Trophoblast cell (in vitro differentiated cells and primary cell): ENCODE measurements around the gene NRG2.

Experiments
- DNase-seq, 2 donors: peaks; one replicate each; pipeline ENCODE4 v3.0.0-alpha.2; 2016
- H2AFZ ChIP-seq: 2 replicates; pipeline ENCODE4 v1.6.1; 2013; ENCODE audit warnings: low read length, moderate library complexity, mild to moderate bottlenecking; ENCODE audit not compliant: insufficient read depth, poor library complexity
- H2AK5ac ChIP-seq: 2 replicates; pipeline ENCODE4 v1.6.1; 2013; ENCODE audit warnings: mild to moderate bottlenecking, low read length
- H2BK120ac ChIP-seq: 2 replicates; pipeline ENCODE4 v1.6.1; 2013; ENCODE audit warnings: low read length, mild to moderate bottlenecking, moderate library complexity; ENCODE audit not compliant: insufficient read depth, poor library complexity
- H2BK12ac ChIP-seq: 2 replicates; pipeline ENCODE4 v1.6.1; 2013; ENCODE audit warnings: mild to moderate bottlenecking, low read length, moderate library complexity
- H2BK5ac ChIP-seq: 2 replicates; pipeline ENCODE4 v1.6.1; 2013; ENCODE audit warnings: low read length, low read depth, moderate library complexity, mild to moderate bottlenecking; ENCODE audit not compliant: poor library complexity
- H3K14ac ChIP-seq: 2 replicates; pipeline ENCODE4 v1.6.1; 2013; ENCODE audit warnings: mild to moderate bottlenecking, low read length
- H3K18ac ChIP-seq: 2 replicates; pipeline ENCODE4 v1.6.1; 2013; ENCODE audit warnings: mild to moderate bottlenecking, low read length
- H3K23ac ChIP-seq: 2 replicates; pipeline ENCODE4 v1.6.1; 2013; ENCODE audit warnings: low read length
- H3K27ac ChIP-seq: 2 replicates; pipeline ENCODE4 v1.5.1; 2013; ENCODE audit warnings: low read depth, mild to moderate bottlenecking, inconsistent platforms, low read length, moderate library complexity
- H3K27me3 ChIP-seq: 2 replicates; pipeline ENCODE4 v1.6.1; 2013; ENCODE audit warnings: inconsistent platforms, mild to moderate bottlenecking, low read length, moderate library complexity; ENCODE audit not compliant: insufficient read depth
- H3K36me3 ChIP-seq, 2 experiments: 1 replicate in 1 of 2; 2 replicates in 1 of 2; pipeline ENCODE4 v1.6.1; 2013; ENCODE audit warnings: low read length in 2 of 2, mild to moderate bottlenecking in 2 of 2, moderate library complexity in 1 of 2; ENCODE audit not compliant: insufficient read depth in 2 of 2, control insufficient read depth in 1 of 2
- H3K4ac ChIP-seq: 2 replicates; pipeline ENCODE4 v1.6.1; 2013; ENCODE audit warnings: low read depth, mild to moderate bottlenecking, low read length, moderate library complexity
- H3K4me1 ChIP-seq, 2 experiments: 1 replicate in 1 of 2; 2 replicates in 1 of 2; pipeline ENCODE4 v1.6.1; 2013; ENCODE audit warnings: low read length in 2 of 2, mild to moderate bottlenecking in 2 of 2, moderate library complexity in 1 of 2; ENCODE audit not compliant: insufficient read depth in 2 of 2, control insufficient read depth in 1 of 2
- H3K4me2 ChIP-seq: 2 replicates; pipeline ENCODE4 v1.6.1; 2013; ENCODE audit warnings: inconsistent platforms, mild to moderate bottlenecking, low read length, moderate library complexity
- H3K4me3 ChIP-seq: 2 replicates; pipeline ENCODE4 v1.5.1; 2013; ENCODE audit warnings: mild to moderate bottlenecking, low read depth, low read length, inconsistent platforms
- H3K79me1 ChIP-seq: one replicate; pipeline ENCODE4 v1.6.1; 2013; ENCODE audit warnings: low read length
- H3K79me2 ChIP-seq: 2 replicates; pipeline ENCODE4 v1.6.1; 2013; ENCODE audit warnings: low read length, mild to moderate bottlenecking; ENCODE audit not compliant: control insufficient read depth, insufficient read depth, poor library complexity
- H3K9ac ChIP-seq: 2 replicates; pipeline ENCODE4 v1.6.1; 2013; ENCODE audit warnings: mild to moderate bottlenecking, low read length
- H3K9me3 ChIP-seq: 2 replicates; pipeline ENCODE4 v1.6.1; 2013; ENCODE audit warnings: low read depth, mild to moderate bottlenecking, control low read depth, inconsistent platforms, low read length; ENCODE audit not compliant: insufficient read depth
- H4K12ac ChIP-seq: 2 replicates; pipeline ENCODE4 v1.6.1; 2013; ENCODE audit warnings: low read depth, mild to moderate bottlenecking, low read length, moderate library complexity
- H4K8ac ChIP-seq: 2 replicates; pipeline ENCODE4 v1.6.1; 2013; ENCODE audit warnings: low read depth, mild to moderate bottlenecking, low read length, moderate library complexity
- H4K91ac ChIP-seq: one replicate; pipeline ENCODE4 v1.6.1; 2013; ENCODE audit warnings: low read depth, mild to moderate bottlenecking, low read length, moderate library complexity
- WGBS: extraction: QIAGEN DNeasy Blood & Tissue Kit; methylation state at CpG from one replicate; pipeline ENCODE4 v1.1.7; 2013; ENCODE audit warnings: missing lambda C conversion rate; ENCODE audit not compliant: insufficient read length, insufficient coverage; ENCODE audit errors: extremely low coverage; 5-methylcytosine and 5-hydroxymethylcytosine counted together

Gene NRG2

DNA sequence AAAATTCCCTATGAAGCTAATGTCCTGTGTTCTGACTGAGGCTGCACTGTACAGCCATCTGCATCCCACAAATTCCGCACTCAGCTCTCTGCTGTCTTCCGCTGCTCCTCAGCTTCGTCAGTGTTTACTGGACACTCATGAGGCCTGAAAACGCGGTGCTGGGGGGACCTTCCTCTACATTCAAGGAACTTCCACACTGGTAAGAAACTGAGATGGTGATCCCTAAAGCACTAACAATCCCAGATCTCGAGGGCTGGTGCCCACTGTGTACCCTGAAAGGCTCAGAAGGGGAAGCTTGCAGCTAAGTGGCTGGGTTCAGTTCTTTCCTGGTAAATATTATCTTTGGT, 117.9 kb downstream of the NRG2 start:
- H4K12ac ChIP-seq: no peak overlapping the region
- H3K4me3 ChIP-seq: no peak overlapping the region
- no peak overlapping the region for H2BK12ac ChIP-seq
- H3K18ac ChIP-seq: no peak overlapping the region
- H3K9ac ChIP-seq: no peak overlapping the region
- H2BK120ac ChIP-seq: no peak overlapping the region
- no peak overlapping the region for H3K4ac ChIP-seq
- no peaks in the 10 kb centered on the region for H3K36me3 ChIP-seq
- H2BK5ac ChIP-seq: no peak overlapping the region
- no peaks in the 10 kb centered on the region for H3K79me1 ChIP-seq
- no peaks in the 10 kb centered on the region for H3K79me2 ChIP-seq
- peaks cover 2% of the 10 kb centered on the region for H3K9me3 ChIP-seq
- H3K14ac ChIP-seq: no peak overlapping the region
- H3K27me3 ChIP-seq: no peaks in the 10 kb centered on the region
- H3K23ac ChIP-seq: no peak overlapping the region
- no peaks in the 10 kb centered on the region for H3K4me1 ChIP-seq
- H3K4me2 ChIP-seq: no peak overlapping the region
- H2AK5ac ChIP-seq: no peak overlapping the region
- H4K91ac ChIP-seq: no peak overlapping the region
- H4K8ac ChIP-seq: no peak overlapping the region
- WGBS: no CpG with 5 or more reads among the region's 6 CpGs
- H2AFZ ChIP-seq: no peak overlapping the region
- no peak overlapping the region for H3K27ac ChIP-seq
- no peak for DNase-seq

- Histone ChIP-seq H3K36me3 (no peaks in the 10 kb centered on the region), H3K18ac (no peak overlapping the region), H3K27ac (no peak overlapping the region), H2BK12ac (no peak overlapping the region), H3K79me2 (no peaks in the 10 kb centered on the region), H2AK5ac (no peak overlapping the region), H2AFZ (no peak overlapping the region), H3K4me2 (no peak overlapping the region), H3K9ac (peak overlapping the region; percentile 13), H3K23ac (no peak overlapping the region), H3K4ac (no peak overlapping the region), H3K79me1 (no peaks in the 10 kb centered on the region), H2BK5ac (no peak overlapping the region), H3K9me3 (peaks cover 2% of the 10 kb centered on the region), H3K14ac (no peak overlapping the region), H3K4me3 (no peak overlapping the region), H3K4me1 (no peaks in the 10 kb centered on the region), H4K91ac (no peak overlapping the region), H4K8ac (no peak overlapping the region), H4K12ac (no peak overlapping the region), H3K27me3 (no peaks in the 10 kb centered on the region), H2BK120ac (no peak overlapping the region)
- no peak for DNase-seq
- no CpG with 5 or more reads among the region's 12 CpGs for WGBS
Observed at GRCh38 chr5:139924294-139925215, 118.5 kb downstream of the NRG2 start.

DNA sequence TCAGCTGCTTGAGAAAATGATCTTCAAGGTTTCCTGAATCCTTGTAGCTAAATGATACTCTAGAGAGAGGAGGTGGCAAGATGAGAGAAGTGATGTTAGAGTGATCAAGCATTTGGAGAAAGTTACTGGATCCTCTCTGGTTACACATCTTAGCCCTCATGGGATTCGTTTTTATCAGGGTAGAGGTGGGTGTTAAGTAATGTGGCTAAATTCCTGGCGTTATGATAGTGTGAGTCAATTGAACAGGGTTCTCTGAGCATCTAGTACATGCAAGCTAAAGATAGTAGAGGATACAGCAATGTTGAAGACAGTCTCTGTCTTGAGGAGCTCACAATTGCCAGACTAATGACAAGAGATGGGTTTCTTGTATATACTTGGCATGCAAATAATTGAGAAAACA, 123.8 kb downstream of the NRG2 start:
- Histone ChIP-seq H4K8ac (no peak overlapping the region), H3K18ac (no peak overlapping the region), H3K9ac (no peak overlapping the region)

DNA sequence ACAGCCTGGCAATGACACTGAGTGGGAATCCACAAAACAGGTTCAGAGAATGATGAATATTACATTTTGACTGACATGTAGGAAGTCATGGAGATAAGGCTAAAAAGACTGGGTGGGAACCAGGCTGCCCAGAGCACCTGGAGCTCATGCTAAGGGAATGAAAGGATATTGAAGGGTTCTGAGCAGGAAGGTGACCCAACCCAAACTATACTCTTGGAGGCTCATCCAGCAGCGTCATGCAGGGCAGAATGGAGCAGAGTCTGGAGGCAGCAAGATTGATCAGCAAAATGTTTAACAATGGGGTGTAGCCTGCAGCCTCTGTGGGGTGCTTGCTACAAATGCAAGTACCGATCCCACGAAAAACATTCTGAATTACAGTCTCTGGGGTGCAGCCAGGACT, 127.3 kb downstream of the NRG2 start:
- H3K4me1 ChIP-seq: no peaks in the 10 kb centered on the region
- H3K36me3 ChIP-seq: no peaks in the 10 kb centered on the region
- no peaks in the 10 kb centered on the region for H3K79me1 ChIP-seq
- no peak overlapping the region for H3K4me3 ChIP-seq
- H3K4ac ChIP-seq: no peak overlapping the region
- no peak overlapping the region for H3K18ac ChIP-seq
- no peaks in the 10 kb centered on the region for H3K9me3 ChIP-seq
- WGBS: no CpG with 5 or more reads among the region's 3 CpGs
- no peak for DNase-seq
- no peak overlapping the region for H2BK120ac ChIP-seq
- no peak overlapping the region for H3K9ac ChIP-seq
- H2BK12ac ChIP-seq: no peak overlapping the region
- no peak overlapping the region for H4K8ac ChIP-seq
- H2AK5ac ChIP-seq: no peak overlapping the region
- H3K79me2 ChIP-seq: no peaks in the 10 kb centered on the region
- no peak overlapping the region for H2AFZ ChIP-seq
- H3K14ac ChIP-seq: no peak overlapping the region
- H3K4me2 ChIP-seq: no peak overlapping the region
- no peak overlapping the region for H4K12ac ChIP-seq
- no peak overlapping the region for H2BK5ac ChIP-seq
- no peak overlapping the region for H3K23ac ChIP-seq
- no peak overlapping the region for H4K91ac ChIP-seq
- H3K27me3 ChIP-seq: no peaks in the 10 kb centered on the region
- no peak overlapping the region for H3K27ac ChIP-seq

More for the DNA sequence above, 123.8 kb downstream of the NRG2 start:
- H2BK12ac ChIP-seq: no peak overlapping the region
- no peaks in the 10 kb centered on the region for H3K79me1 ChIP-seq
- H2BK120ac ChIP-seq: no peak overlapping the region
- H3K4ac ChIP-seq: no peak overlapping the region
- no peaks in the 10 kb centered on the region for H3K36me3 ChIP-seq
- peak; percentile 24 to 76 for DNase-seq
- no peaks in the 10 kb centered on the region for H3K4me1 ChIP-seq
- H3K14ac ChIP-seq: no peak overlapping the region
- H2AK5ac ChIP-seq: no peak overlapping the region
- H3K4me3 ChIP-seq: no peak overlapping the region
- no CpG with 5 or more reads among the region's 2 CpGs for WGBS
- no peak overlapping the region for H4K12ac ChIP-seq
- no peaks in the 10 kb centered on the region for H3K79me2 ChIP-seq
- no peak overlapping the region for H3K23ac ChIP-seq
- H3K9me3 ChIP-seq: no peaks in the 10 kb centered on the region
- H3K27ac ChIP-seq: no peak overlapping the region
- no peak overlapping the region for H3K4me2 ChIP-seq
- H2AFZ ChIP-seq: no peak overlapping the region
- no peaks in the 10 kb centered on the region for H3K27me3 ChIP-seq
- no peak overlapping the region for H4K91ac ChIP-seq
- H2BK5ac ChIP-seq: no peak overlapping the region
